ENCODE results near the gene RAD1. TPM values are rescaled to one million over a fixed set of nuclear protein-coding genes. Genes with fewer than 3 reads are reported as not detected.

The RAD1 gene
- total and polyA plus RNA-seq, 8 donors: 4.9 to 33.6 (median 15.1) TPM

DNA sequence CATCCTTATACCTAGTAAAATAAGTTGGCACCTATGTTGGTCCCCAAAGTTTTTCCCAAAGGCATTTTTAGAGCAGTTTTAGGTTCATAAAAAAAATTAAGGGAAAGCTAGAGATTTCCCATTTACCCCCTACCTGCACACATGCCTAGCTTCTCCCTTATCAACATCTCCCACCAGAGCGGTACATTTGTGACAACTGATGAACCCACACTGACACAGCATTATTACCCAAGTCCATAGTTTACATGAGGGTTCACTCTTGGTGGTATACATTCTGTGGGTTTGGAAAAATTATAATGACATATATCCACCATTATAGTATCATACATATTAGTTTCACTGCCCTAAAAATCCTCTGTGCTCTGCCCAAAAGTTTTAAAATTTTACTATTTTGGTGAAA lies 12.0 kb downstream of the RAD1 start:
- H3K4me3 ChIP-seq: no peak overlapping the region
- DNase-seq: no peak
- TF ChIP-seq EP300 (IDR thresholded peaks at IDR 0.05) (no peak), POLR2A (IDR thresholded peaks at IDR 0.05) (no peak), POLR2AphosphoS5 (IDR thresholded peaks at IDR 0.05) (no peak)
- TF ChIP-seq, protein P1, sequence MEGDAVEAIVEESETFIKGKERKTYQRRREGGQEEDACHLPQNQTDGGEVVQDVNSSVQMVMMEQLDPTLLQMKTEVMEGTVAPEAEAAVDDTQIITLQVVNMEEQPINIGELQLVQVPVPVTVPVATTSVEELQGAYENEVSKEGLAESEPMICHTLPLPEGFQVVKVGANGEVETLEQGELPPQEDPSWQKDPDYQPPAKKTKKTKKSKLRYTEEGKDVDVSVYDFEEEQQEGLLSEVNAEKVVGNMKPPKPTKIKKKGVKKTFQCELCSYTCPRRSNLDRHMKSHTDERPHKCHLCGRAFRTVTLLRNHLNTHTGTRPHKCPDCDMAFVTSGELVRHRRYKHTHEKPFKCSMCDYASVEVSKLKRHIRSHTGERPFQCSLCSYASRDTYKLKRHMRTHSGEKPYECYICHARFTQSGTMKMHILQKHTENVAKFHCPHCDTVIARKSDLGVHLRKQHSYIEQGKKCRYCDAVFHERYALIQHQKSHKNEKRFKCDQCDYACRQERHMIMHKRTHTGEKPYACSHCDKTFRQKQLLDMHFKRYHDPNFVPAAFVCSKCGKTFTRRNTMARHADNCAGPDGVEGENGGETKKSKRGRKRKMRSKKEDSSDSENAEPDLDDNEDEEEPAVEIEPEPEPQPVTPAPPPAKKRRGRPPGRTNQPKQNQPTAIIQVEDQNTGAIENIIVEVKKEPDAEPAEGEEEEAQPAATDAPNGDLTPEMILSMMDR (IDR thresholded peaks at IDR 0.05): no peak
- H3K27me3 ChIP-seq: no peaks in the 10 kb centered on the region
- no peak overlapping the region for H3K27ac ChIP-seq
- no peaks in the 10 kb centered on the region for H3K4me1 ChIP-seq
- WGBS, 5 donors: 65 to 100% (median 88%) methylated on average over 1 of the region's 1 CpG
- intact Hi-C loops (cut with DNase I; ENCODE audit: low total_unique reads): no loop called here
- H3K9me3 ChIP-seq: no peaks in the 10 kb centered on the region
- peaks cover 0 to 36% (median 22%) of the 10 kb centered on the region in 4 donors for H3K36me3 ChIP-seq

DNA sequence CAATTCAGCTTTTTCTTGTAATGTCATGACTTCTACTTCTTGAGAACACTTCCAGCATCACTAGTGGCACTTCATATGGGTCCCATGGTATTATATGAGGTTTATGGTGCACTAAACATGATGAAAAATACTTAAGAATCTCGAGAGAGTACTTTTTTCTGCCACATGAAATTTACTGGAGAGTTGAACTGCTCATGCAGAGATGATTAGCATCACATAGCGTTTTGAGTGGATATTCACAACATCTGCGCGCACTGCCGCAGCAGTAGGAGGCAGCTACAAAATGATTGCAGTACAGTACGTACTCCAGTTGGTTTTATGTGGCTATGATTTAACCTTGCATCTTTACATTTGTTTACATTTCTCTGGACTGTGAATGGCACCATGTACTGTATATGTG lies 14.7 kb downstream of the RAD1 start:
- TF ChIP-seq POLR2A (IDR thresholded peaks at IDR 0.05): no peak
- no peak for TF ChIP-seq POLR2AphosphoS5 (IDR thresholded peaks at IDR 0.05)
- TF ChIP-seq EP300 (IDR thresholded peaks at IDR 0.05): no peak
- TF ChIP-seq, protein P1 (IDR thresholded peaks at IDR 0.05): no peak
- Histone ChIP-seq H3K4me1 (no peaks in the 10 kb centered on the region), H3K27ac (no peak overlapping the region), H3K4me3 (no peak overlapping the region), H3K27me3 (no peaks in the 10 kb centered on the region), H3K36me3 (peaks cover 0 to 20% (median 5%) of the 10 kb centered on the region in 4 donors), H3K9me3 (no peaks in the 10 kb centered on the region)
- intact Hi-C loops (cut with DNase I; ENCODE audit: low total_unique reads): no loop called here
- WGBS, 5 donors: 85 to 95% (median 92%) methylated on average over 6 of the region's 6 CpGs
- no peak for DNase-seq

DNA sequence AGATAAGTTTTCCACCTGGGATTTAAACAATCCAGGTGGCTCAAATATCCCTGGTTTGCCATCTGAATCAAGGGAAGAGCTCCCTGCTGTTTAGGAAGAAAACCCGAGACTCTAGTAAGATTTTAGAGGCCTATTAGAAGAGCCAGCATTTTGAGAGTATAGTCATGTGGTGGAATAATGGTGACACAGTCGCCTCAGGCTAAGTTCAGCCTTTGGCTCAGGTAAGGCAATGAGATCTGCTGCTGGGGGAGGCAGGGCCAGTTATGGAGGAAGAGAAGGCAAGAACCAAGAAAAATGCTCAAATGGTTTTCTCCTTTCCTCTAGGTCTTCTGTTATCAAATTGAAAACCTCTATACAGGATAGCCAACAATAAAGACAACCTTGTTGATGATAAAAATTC lies 16.2 kb downstream of the RAD1 start:
- TF ChIP-seq EP300 (IDR thresholded peaks at IDR 0.05): no peak
- TF ChIP-seq POLR2AphosphoS5 (IDR thresholded peaks at IDR 0.05): no peak
- TF ChIP-seq, protein P1 (IDR thresholded peaks at IDR 0.05): no peak
- no peak for TF ChIP-seq POLR2A (IDR thresholded peaks at IDR 0.05)
- H3K9me3 ChIP-seq: no peaks in the 10 kb centered on the region
- no peaks in the 10 kb centered on the region for H3K4me1 ChIP-seq
- peaks cover 0 to 8% (median under 1%) of the 10 kb centered on the region in 4 donors for H3K36me3 ChIP-seq
- no peak for DNase-seq
- no peaks in the 10 kb centered on the region for H3K27me3 ChIP-seq
- WGBS, 5 donors: 90 to 100% (median 95%) methylated on average over 2 of the region's 2 CpGs
- intact Hi-C loops (cut with DNase I; ENCODE audit: low total_unique reads): loop anchor here (5.0 to 10.0 kb wide), 3 partner anchors 54 to 417 kb away; no protein-coding TSS in a partner anchor
- H3K4me3 ChIP-seq: no peak overlapping the region
- H3K27ac ChIP-seq: no peak overlapping the region

- WGBS, 5 donors: 0% methylated on average over 3 of the region's 3 CpGs
Measured at GRCh38 chr5:34898258-34898895, 16.9 kb downstream of the RAD1 start.

More at GRCh38 chr5:34898258-34898895, 16.9 kb downstream of the RAD1 start:
- peak; percentile 67 to 90 for DNase-seq
- H3K9me3 ChIP-seq: no peaks in the 10 kb centered on the region
- no peak for TF ChIP-seq EP300 (IDR thresholded peaks at IDR 0.05)
- TF ChIP-seq, protein P1 (IDR thresholded peaks at IDR 0.05): peak in 5 of 7 experiments; percentile 75 to 87 (median 81)
- TF ChIP-seq POLR2AphosphoS5 (IDR thresholded peaks at IDR 0.05): peak in 1 of 3 donors; percentile 22
- no peaks in the 10 kb centered on the region for H3K27me3 ChIP-seq
- no peak overlapping the region for H3K4me3 ChIP-seq
- H3K36me3 ChIP-seq: peaks cover 0 to 5% (median 0%) of the 10 kb centered on the region in 4 donors
- no peaks in the 10 kb centered on the region for H3K4me1 ChIP-seq
- intact Hi-C loops (cut with DNase I; ENCODE audit: low total_unique reads): loop anchor here (5.0 to 10.0 kb wide), 3 partner anchors 54 to 416 kb away; no protein-coding TSS in a partner anchor
- no peak overlapping the region for H3K27ac ChIP-seq

Measured in stomach (tissue), 9 donors.